PC-9 (cell line): ENCODE data around the gene MYO18A.

Experiments used
- EZH2 ChIP-seq: fragments of 200-600 bp; sonication (generic); IDR thresholded peaks from 2 replicates; pipeline ENCODE4 v1.8.0; 2017; ENCODE audit warnings: antibody characterized with exemption, low read depth
- TF ChIP-seq, protein P1 (sequence below): fragments of 200-600 bp; sonication (generic); conservative IDR thresholded peaks from 2 replicates; pipeline ENCODE4 v1.6.1; 2017; ENCODE audit warnings: mixed run types, antibody characterized with exemption, mild to moderate bottlenecking, moderate library complexity

GRCh38 chr17:29024316-29024952 lies 155.8 kb downstream of the MYO18A start:
- TF ChIP-seq, protein P1, sequence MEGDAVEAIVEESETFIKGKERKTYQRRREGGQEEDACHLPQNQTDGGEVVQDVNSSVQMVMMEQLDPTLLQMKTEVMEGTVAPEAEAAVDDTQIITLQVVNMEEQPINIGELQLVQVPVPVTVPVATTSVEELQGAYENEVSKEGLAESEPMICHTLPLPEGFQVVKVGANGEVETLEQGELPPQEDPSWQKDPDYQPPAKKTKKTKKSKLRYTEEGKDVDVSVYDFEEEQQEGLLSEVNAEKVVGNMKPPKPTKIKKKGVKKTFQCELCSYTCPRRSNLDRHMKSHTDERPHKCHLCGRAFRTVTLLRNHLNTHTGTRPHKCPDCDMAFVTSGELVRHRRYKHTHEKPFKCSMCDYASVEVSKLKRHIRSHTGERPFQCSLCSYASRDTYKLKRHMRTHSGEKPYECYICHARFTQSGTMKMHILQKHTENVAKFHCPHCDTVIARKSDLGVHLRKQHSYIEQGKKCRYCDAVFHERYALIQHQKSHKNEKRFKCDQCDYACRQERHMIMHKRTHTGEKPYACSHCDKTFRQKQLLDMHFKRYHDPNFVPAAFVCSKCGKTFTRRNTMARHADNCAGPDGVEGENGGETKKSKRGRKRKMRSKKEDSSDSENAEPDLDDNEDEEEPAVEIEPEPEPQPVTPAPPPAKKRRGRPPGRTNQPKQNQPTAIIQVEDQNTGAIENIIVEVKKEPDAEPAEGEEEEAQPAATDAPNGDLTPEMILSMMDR, result no peak
- no peak for TF ChIP-seq EZH2
